Upper lobe of left lung (tissue), 4 donors: ENCODE results near the gene SHQ1.

Experiments
- CTCF ChIP-seq, 6 experiments: fragments of 450-650 bp in 4 of 6; fragments of 200-600 bp in 2 of 6; sonication (generic) in 2 of 6; IDR thresholded peaks; one replicate each; pipeline ENCODE4 v1.5.1; 2016 to 2019; ENCODE audit warnings: antibody characterized with exemption in 6 of 6
- EP300 ChIP-seq, 4 donors: sonication (generic); formaldehyde crosslinking; IDR thresholded peaks; one replicate each; pipeline ENCODE4 v1.5.1; 2017; ENCODE audit warnings: antibody characterized with exemption in 4 of 4, control low read depth in 2 of 4

- no peak for TF ChIP-seq CTCF (IDR thresholded peaks at IDR 0.05)
- no peak for TF ChIP-seq EP300 (IDR thresholded peaks at IDR 0.05)
Measured at GRCh38 chr3:72887343-72887704, 39.1 kb upstream of the SHQ1 start.
